ENCODE measurements around the gene CHRNA9.
"Not testable (repeated sequence)": the region's sequence is repeated elsewhere in the genome, so short reads cannot be mapped to it uniquely, and the experiment has no call there.

CHRNA9 gene

DNA sequence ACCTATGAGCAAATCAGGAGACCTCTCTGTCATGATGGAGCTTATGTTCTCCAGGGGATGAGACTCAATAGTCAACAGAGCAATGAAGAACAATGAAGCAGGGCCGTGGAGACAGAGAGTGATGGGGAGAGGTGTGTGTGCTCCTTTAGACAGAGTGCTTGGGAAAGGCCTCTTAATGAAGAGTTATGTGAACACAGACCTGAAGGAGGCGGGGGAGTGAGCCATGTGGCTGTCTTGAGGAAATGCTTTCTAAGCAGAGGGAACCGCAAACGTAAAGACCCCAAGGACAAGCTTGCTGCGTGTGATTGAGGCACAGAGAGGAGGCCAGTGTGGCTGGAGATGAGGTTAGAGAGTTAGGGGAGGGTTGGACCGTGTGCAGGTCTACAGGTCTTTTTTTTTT is 53.1 kb downstream of the CHRNA9 start:
- H2AFZ ChIP-seq (ENCODE audit: low read depth, low read length, severe bottlenecking) = no peak overlapping the region
- H3K4me2 ChIP-seq (ENCODE audit: low read depth, low read length, poor library complexity, severe bottlenecking) = no peak overlapping the region
- H3K4me3 ChIP-seq (ENCODE audit: insufficient read depth, low read length, poor library complexity, severe bottlenecking) = no peak overlapping the region
- no peak overlapping the region for H3K9ac ChIP-seq (ENCODE audit: low read length)
- H3K9me3 ChIP-seq (ENCODE audit: insufficient read depth, low read length) = no peaks in the 10 kb centered on the region
- H3K36me3 ChIP-seq (ENCODE audit: low read length) = no peaks in the 10 kb centered on the region
- no peak for TF ChIP-seq CTCF (IDR thresholded peaks at IDR 0.05; ENCODE audit: insufficient read depth, low read length, poor library complexity, severe bottlenecking)
- TF ChIP-seq EZH2phosphoT487 (conservative IDR thresholded peaks at IDR 0.05; ENCODE audit: low read length) = no peak
- H3K9me2 ChIP-seq (replicated peaks; ENCODE audit: insufficient read depth, low read length) = no peaks in the 10 kb centered on the region
- H3K79me2 ChIP-seq (ENCODE audit: insufficient read depth, low read length) = no peaks in the 10 kb centered on the region
- no peaks in the 10 kb centered on the region for H3K27me3 ChIP-seq (ENCODE audit: low read length)
- no peak overlapping the region for H3K27ac ChIP-seq (ENCODE audit: low read depth, low read length)
- no peaks in the 10 kb centered on the region for H3F3A ChIP-seq (ENCODE audit: insufficient read depth)
- H4K20me1 ChIP-seq (ENCODE audit: low read depth, low read length) = no peaks in the 10 kb centered on the region

GRCh38 chr4:40389986-40390385 is 54.9 kb downstream of the CHRNA9 start:
- H3K27ac ChIP-seq (ENCODE audit: low read depth, low read length) = no peak overlapping the region
- H3F3A ChIP-seq (ENCODE audit: insufficient read depth) = no peaks in the 10 kb centered on the region
- H3K4me3 ChIP-seq (ENCODE audit: insufficient read depth, low read length, poor library complexity, severe bottlenecking) = no peak overlapping the region
- H3K4me2 ChIP-seq (ENCODE audit: low read depth, low read length, poor library complexity, severe bottlenecking) = no peak overlapping the region
- no peaks in the 10 kb centered on the region for H3K79me2 ChIP-seq (ENCODE audit: insufficient read depth, low read length)
- no peaks in the 10 kb centered on the region for H3K9me3 ChIP-seq (ENCODE audit: insufficient read depth, low read length)
- H3K9me2 ChIP-seq (replicated peaks; ENCODE audit: insufficient read depth, low read length) = no peaks in the 10 kb centered on the region
- H3K9ac ChIP-seq (ENCODE audit: low read length) = no peak overlapping the region
- no peak overlapping the region for H2AFZ ChIP-seq (ENCODE audit: low read depth, low read length, severe bottlenecking)
- no peaks in the 10 kb centered on the region for H3K36me3 ChIP-seq (ENCODE audit: low read length)
- H4K20me1 ChIP-seq (ENCODE audit: low read depth, low read length) = no peaks in the 10 kb centered on the region
- H3K27me3 ChIP-seq (ENCODE audit: low read length) = no peaks in the 10 kb centered on the region
- no peak for TF ChIP-seq CTCF (IDR thresholded peaks at IDR 0.05; ENCODE audit: insufficient read depth, low read length, poor library complexity, severe bottlenecking)
- no peak for TF ChIP-seq EZH2phosphoT487 (conservative IDR thresholded peaks at IDR 0.05; ENCODE audit: low read length)

- not testable (repeated sequence) for H3K9me3 ChIP-seq (ENCODE audit: insufficient read depth, low read length); H3K79me2 ChIP-seq (ENCODE audit: insufficient read depth, low read length); H2AFZ ChIP-seq (ENCODE audit: low read depth, low read length, severe bottlenecking); H3F3A ChIP-seq (ENCODE audit: insufficient read depth); H3K27ac ChIP-seq (ENCODE audit: low read depth, low read length); H3K9ac ChIP-seq (ENCODE audit: low read length); H3K4me2 ChIP-seq (ENCODE audit: low read depth, low read length, poor library complexity, severe bottlenecking); H3K36me3 ChIP-seq (ENCODE audit: low read length); H3K4me3 ChIP-seq (ENCODE audit: insufficient read depth, low read length, poor library complexity, severe bottlenecking); H3K9me2 ChIP-seq (replicated peaks; ENCODE audit: insufficient read depth, low read length); H4K20me1 ChIP-seq (ENCODE audit: low read depth, low read length); H3K27me3 ChIP-seq (ENCODE audit: low read length)
Measured at GRCh38 chr4:40392241-40392640, 57.1 kb downstream of the CHRNA9 start.

GRCh38 chr4:40394236-40394635 is 59.1 kb downstream of the CHRNA9 start:
- H3F3A ChIP-seq (ENCODE audit: insufficient read depth) = no peaks in the 10 kb centered on the region
- H3K4me3 ChIP-seq (ENCODE audit: insufficient read depth, low read length, poor library complexity, severe bottlenecking) = no peak overlapping the region
- H2AFZ ChIP-seq (ENCODE audit: low read depth, low read length, severe bottlenecking) = no peak overlapping the region
- no peaks in the 10 kb centered on the region for H3K36me3 ChIP-seq (ENCODE audit: low read length)
- no peak overlapping the region for H3K9ac ChIP-seq (ENCODE audit: low read length)
- no peak overlapping the region for H3K27ac ChIP-seq (ENCODE audit: low read depth, low read length)
- no peaks in the 10 kb centered on the region for H4K20me1 ChIP-seq (ENCODE audit: low read depth, low read length)
- no peaks in the 10 kb centered on the region for H3K9me2 ChIP-seq (replicated peaks; ENCODE audit: insufficient read depth, low read length)
- H3K4me2 ChIP-seq (ENCODE audit: low read depth, low read length, poor library complexity, severe bottlenecking) = no peak overlapping the region
- TF ChIP-seq CTCF (IDR thresholded peaks at IDR 0.05; ENCODE audit: insufficient read depth, low read length, poor library complexity, severe bottlenecking) (no peak), EZH2phosphoT487 (conservative IDR thresholded peaks at IDR 0.05; ENCODE audit: low read length) (no peak)
- no peaks in the 10 kb centered on the region for H3K79me2 ChIP-seq (ENCODE audit: insufficient read depth, low read length)
- no peaks in the 10 kb centered on the region for H3K27me3 ChIP-seq (ENCODE audit: low read length)
- H3K9me3 ChIP-seq (ENCODE audit: insufficient read depth, low read length) = no peaks in the 10 kb centered on the region
